GM10266 (cell line): ENCODE data around the gene MRGPRX3.

Experiments used
- DNase-seq: peaks from one replicate; pipeline ENCODE4 v3.0.0; 2012; ENCODE audit errors: extremely low spot score
- TF ChIP-seq, protein P1 (sequence below): IDR thresholded peaks from 2 replicates; pipeline ENCODE4 v1.5.1; 2012; ENCODE audit warnings: mild to moderate bottlenecking, low read depth; ENCODE audit not compliant: control insufficient read depth, insufficient read depth; ENCODE audit errors: missing control alignments

MRGPRX3 gene

DNA sequence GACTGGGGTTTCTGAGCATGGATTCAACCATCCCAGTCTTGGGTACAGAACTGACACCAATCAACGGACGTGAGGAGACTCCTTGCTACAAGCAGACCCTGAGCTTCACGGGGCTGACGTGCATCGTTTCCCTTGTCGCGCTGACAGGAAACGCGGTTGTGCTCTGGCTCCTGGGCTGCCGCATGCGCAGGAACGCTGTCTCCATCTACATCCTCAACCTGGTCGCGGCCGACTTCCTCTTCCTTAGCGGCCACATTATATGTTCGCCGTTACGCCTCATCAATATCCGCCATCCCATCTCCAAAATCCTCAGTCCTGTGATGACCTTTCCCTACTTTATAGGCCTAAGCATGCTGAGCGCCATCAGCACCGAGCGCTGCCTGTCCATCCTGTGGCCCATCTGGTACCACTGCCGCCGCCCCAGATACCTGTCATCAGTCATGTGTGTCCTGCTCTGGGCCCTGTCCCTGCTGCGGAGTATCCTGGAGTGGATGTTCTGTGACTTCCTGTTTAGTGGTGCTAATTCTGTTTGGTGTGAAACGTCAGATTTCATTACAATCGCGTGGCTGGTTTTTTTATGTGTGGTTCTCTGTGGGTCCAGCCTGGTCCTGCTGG lies 4.9 kb downstream of the MRGPRX3 start:
- no peak for DNase-seq
- TF ChIP-seq, protein P1, sequence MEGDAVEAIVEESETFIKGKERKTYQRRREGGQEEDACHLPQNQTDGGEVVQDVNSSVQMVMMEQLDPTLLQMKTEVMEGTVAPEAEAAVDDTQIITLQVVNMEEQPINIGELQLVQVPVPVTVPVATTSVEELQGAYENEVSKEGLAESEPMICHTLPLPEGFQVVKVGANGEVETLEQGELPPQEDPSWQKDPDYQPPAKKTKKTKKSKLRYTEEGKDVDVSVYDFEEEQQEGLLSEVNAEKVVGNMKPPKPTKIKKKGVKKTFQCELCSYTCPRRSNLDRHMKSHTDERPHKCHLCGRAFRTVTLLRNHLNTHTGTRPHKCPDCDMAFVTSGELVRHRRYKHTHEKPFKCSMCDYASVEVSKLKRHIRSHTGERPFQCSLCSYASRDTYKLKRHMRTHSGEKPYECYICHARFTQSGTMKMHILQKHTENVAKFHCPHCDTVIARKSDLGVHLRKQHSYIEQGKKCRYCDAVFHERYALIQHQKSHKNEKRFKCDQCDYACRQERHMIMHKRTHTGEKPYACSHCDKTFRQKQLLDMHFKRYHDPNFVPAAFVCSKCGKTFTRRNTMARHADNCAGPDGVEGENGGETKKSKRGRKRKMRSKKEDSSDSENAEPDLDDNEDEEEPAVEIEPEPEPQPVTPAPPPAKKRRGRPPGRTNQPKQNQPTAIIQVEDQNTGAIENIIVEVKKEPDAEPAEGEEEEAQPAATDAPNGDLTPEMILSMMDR = no peak

DNA sequence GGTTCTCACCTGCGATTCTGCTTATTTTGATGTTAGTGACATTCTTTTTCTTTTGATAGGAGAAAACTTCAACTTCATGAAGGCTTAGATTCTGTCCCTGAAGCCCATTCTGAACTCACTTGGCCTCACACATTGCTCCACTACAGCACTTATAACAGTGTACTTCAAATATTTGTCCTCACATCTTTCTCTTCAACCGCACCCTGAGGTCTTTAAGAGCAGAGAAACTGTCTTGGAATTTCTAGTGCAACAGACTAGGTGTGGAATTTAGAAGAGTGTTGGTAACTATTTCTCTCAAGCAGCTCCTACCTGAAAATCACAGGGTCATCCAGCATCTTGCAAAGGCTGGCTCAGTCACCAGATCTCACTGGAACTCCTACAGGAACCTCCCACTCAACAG lies 7.8 kb downstream of the MRGPRX3 start:
- TF ChIP-seq, protein P1 = no peak
- no peak for DNase-seq

DNA sequence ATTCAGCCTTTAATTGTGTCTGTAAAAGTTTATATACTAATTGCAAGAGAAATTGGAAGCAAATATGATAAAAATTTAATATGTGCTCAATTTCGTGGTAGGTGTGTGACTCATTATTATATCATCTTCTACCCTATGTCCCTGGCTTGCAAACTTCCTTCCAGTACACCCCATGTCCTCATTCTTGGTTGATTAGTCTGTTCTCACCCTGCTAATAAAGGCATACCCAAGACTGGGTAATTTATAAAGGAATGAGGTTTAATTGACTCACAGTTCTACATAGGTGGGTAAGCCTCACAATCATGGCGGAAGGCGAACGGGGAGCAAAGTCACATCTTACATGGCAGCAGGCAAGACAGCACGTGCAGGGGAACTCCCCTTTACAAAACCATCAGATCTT lies 11.9 kb downstream of the MRGPRX3 start:
- DNase-seq = no peak
- TF ChIP-seq, protein P1 = no peak

DNA sequence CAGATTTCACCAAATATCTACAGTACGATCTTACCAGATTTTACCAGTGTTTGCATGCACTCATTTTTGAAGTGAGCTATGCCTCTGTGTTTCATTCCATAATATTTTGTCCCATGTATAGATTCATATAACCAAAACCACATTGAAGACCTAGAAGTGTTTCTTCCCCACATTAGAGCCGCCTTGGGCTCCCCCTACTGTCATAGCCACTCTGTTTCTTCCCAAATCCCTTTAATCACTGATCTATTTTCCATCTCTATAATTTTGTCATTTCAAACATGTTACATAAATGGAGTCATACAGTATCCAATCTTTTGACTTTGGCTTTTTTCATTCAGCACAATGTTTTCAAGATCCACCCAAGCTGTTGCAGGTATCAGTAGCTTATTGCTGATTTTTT lies 12.7 kb downstream of the MRGPRX3 start:
- TF ChIP-seq, protein P1 = peak; percentile 19

DNA sequence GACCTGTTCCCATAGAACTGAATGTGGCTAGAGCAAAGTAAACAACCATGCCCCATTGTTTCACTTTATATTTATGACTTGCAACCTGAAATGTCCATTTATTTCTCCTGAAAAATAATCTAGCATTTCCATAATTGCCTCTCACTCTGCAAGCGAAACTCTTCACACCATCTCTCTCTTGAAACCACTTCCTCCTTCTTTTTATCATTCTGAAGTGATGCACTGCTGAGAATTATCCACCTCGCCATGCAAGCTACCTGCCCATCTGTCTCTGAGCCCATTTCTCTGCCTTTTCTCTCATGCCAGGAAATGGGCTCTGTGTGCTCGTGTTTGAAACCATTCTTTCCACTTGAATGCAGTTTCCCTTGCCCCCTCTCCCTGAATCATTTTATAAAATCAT lies 13.5 kb downstream of the MRGPRX3 start:
- TF ChIP-seq, protein P1 = no peak
- DNase-seq = no peak

More for the DNA sequence above, 12.7 kb downstream of the MRGPRX3 start:
- no peak for DNase-seq

DNA sequence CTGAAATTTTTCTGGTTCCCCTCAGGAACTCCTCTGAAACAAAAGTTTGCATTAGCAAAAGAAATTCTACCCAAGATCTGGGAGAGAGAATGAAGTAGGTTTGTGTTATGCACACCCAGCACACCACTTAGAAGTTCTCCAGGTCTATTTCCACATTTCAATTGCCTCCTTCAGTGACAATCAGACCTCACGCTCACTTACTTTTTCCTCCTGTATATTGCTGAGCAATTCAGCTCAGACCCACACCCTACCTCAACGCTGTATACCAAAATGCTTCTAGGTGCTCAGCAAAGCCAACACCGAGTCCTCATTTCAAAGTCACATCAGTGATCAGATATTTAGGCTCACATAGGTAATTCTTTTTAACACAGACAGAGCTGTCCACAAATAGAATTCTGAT lies 19.2 kb downstream of the MRGPRX3 start:
- DNase-seq = no peak
- TF ChIP-seq, protein P1 = no peak

DNA sequence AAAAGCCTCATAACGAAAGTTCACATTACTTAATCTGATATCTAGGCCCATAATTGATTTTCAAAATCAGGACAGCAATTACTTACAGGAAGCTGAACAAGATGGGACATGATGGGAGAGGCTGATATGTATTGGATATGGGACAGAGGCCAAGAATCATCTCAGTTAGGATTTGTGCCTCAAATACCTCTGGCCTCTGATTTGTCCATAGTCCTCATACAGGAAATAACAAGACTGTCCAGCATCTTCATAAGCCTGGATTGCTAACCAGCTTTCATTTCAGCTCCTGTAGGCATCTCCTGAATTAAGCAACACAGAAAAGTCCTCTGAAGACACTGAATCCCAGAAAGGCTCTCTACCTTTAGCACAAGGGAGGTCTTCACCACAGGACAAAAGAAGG lies 36.0 kb downstream of the MRGPRX3 start:
- DNase-seq = no peak
- TF ChIP-seq, protein P1 = no peak
